Mesodermal cell (in vitro differentiated cells): ENCODE measurements around the gene RPL23.

ENCODE experiments used
- H3K27ac ChIP-seq: 2 replicates; pipeline ENCODE4 v1.7.0; 2013; ENCODE audit warnings: mild to moderate bottlenecking, low read depth, low read length, moderate library complexity; ENCODE audit not compliant: severe bottlenecking
- H3K36me3 ChIP-seq: 2 replicates; pipeline ENCODE4 v1.7.1; 2013; ENCODE audit warnings: mild to moderate bottlenecking, low read length, moderate library complexity; ENCODE audit not compliant: control insufficient read depth, insufficient read depth
- H3K4me1 ChIP-seq: one replicate; pipeline ENCODE4 v1.7.1; 2013; ENCODE audit warnings: mild to moderate bottlenecking, low read length; ENCODE audit not compliant: insufficient read depth, control insufficient read depth, poor library complexity, severe bottlenecking
- H3K4me3 ChIP-seq: 2 replicates; pipeline ENCODE4 v1.7.0; 2013; ENCODE audit warnings: low read length, control low read depth, mild to moderate bottlenecking; ENCODE audit not compliant: insufficient read depth, poor library complexity, severe bottlenecking; ENCODE audit errors: extremely low read depth
- H3K9me3 ChIP-seq: 2 replicates; pipeline ENCODE4 v1.7.1; 2013; ENCODE audit warnings: mild to moderate bottlenecking, low read length, moderate library complexity; ENCODE audit not compliant: control insufficient read depth
- WGBS, 2 experiments: methylation state at CpG; one replicate each; pipeline ENCODE4 v1.1.5; 2013; ENCODE audit warnings: missing lambda C conversion rate in 2 of 2; ENCODE audit not compliant: insufficient coverage in 2 of 2; 5-methylcytosine and 5-hydroxymethylcytosine counted together

The RPL23 gene

GRCh38 chr17:38872671-38873385, 19.3 kb upstream of the RPL23 start:
- Histone ChIP-seq H3K4me1 (peaks cover 53% of the 10 kb centered on the region), H3K9me3 (no peaks in the 10 kb centered on the region), H3K36me3 (peaks cover 34% of the 10 kb centered on the region), H3K4me3 (no peak overlapping the region), H3K27ac (no peak overlapping the region)
- 90 to 94% methylated on average over 6 to 7 of the region's 9 CpGs for WGBS, 2 experiments

- Histone ChIP-seq H3K36me3 (peaks cover 29% of the 10 kb centered on the region), H3K9me3 (no peaks in the 10 kb centered on the region), H3K4me3 (peak overlapping the region; percentile 96), H3K27ac (no peak overlapping the region), H3K4me1 (peaks cover 46% of the 10 kb centered on the region)
- WGBS, 2 experiments, result 78 to 88% methylated on average over 1 of the region's 5 CpGs
These were observed 18.5 kb upstream of the RPL23 start for GRCh38 chr17:38872027-38872511.

GRCh38 chr17:38871247-38872015, 17.9 kb upstream of the RPL23 start:
- H3K27ac ChIP-seq, result peak overlapping the region; percentile 78
- H3K4me3 ChIP-seq, result peak overlapping the region; percentile 96
- H3K4me1 ChIP-seq, result peaks cover 43% of the 10 kb centered on the region
- H3K9me3 ChIP-seq, result no peaks in the 10 kb centered on the region
- H3K36me3 ChIP-seq, result peaks cover 23% of the 10 kb centered on the region
- WGBS, 2 experiments, result 45 to 57% methylated on average over 6 to 7 of the region's 11 CpGs

- Histone ChIP-seq H3K36me3 (peaks cover 19% of the 10 kb centered on the region), H3K4me3 (peak overlapping the region; percentile 96), H3K27ac (peak overlapping the region; percentile 91), H3K9me3 (no peaks in the 10 kb centered on the region), H3K4me1 (peaks cover 39% of the 10 kb centered on the region)
- 0% methylated on average over 10 to 19 of the region's 56 CpGs for WGBS, 2 experiments
These were observed 17.0 kb upstream of the RPL23 start for GRCh38 chr17:38870259-38871165.

GRCh38 chr17:38869526-38870258, 16.2 kb upstream of the RPL23 start, which contains the start of gene LASP1:
LASP1 (plus strand) TSS chr17:38870058; CDS start chr17:38870190, 132 bp downstream.
- Histone ChIP-seq H3K4me3 (peak within 1 kb of the TSS; percentile 96), H3K9me3 (no peaks in the 10 kb centered on the region), H3K4me1 (peaks cover 33% of the 10 kb centered on the region), H3K36me3 (peaks cover 18% of the 10 kb centered on the region), H3K27ac (peak within 1 kb of the TSS; percentile 91)
- WGBS, 2 experiments, result 0% methylated on average over 57 to 61 of the region's 73 CpGs

GRCh38 chr17:38868817-38869525, 15.4 kb upstream of the RPL23 start:
- no peaks in the 10 kb centered on the region for H3K9me3 ChIP-seq
- H3K27ac ChIP-seq, result peak overlapping the region; percentile 91
- peaks cover 26% of the 10 kb centered on the region for H3K4me1 ChIP-seq
- WGBS, 2 experiments, result 2 to 3% methylated on average over 11 to 13 of the region's 26 CpGs
- H3K4me3 ChIP-seq, result peak overlapping the region; percentile 96
- peaks cover 15% of the 10 kb centered on the region for H3K36me3 ChIP-seq

GRCh38 chr17:38867968-38868816, 14.7 kb upstream of the RPL23 start:
- no peaks in the 10 kb centered on the region for H3K9me3 ChIP-seq
- peaks cover 11% of the 10 kb centered on the region for H3K36me3 ChIP-seq
- H3K4me1 ChIP-seq, result peaks cover 22% of the 10 kb centered on the region
- H3K4me3 ChIP-seq, result peak overlapping the region; percentile 96
- 8 to 14% methylated on average over 22 to 23 of the region's 25 CpGs for WGBS, 2 experiments
- peak overlapping the region; percentile 91 for H3K27ac ChIP-seq

GRCh38 chr17:38867179-38867967, 13.9 kb upstream of the RPL23 start:
- 15 to 24% methylated on average over 18 to 21 of the region's 31 CpGs for WGBS, 2 experiments
- H3K4me1 ChIP-seq, result peaks cover 16% of the 10 kb centered on the region
- peaks cover 3% of the 10 kb centered on the region for H3K36me3 ChIP-seq
- peak overlapping the region; percentile 91 for H3K27ac ChIP-seq
- H3K4me3 ChIP-seq, result peak overlapping the region; percentile 96
- no peaks in the 10 kb centered on the region for H3K9me3 ChIP-seq
